MCF 10A (cell line): Measurements from ENCODE around the gene CERS1. TPM values are rescaled to one million over a fixed set of nuclear protein-coding genes. Genes with fewer than 3 reads are reported as not detected.

ENCODE experiments used
- BruUV-seq: library from RNA; stranded (reverse); fragments of 400-500 nt; replicated peaks from 2 replicates; lab custom pipeline; 2021; lab: Mats Ljungman, UMichigan
- CTCF ChIA-PET: fragments of 300-600 bp; sonication (Branson Sonifier 250); formaldehyde crosslinking; extraction: SDS; loops from one replicate; lab custom pipeline; 2021; ENCODE audit warnings: antibody characterized with exemption, inconsistent platforms; lab: Yijun Ruan, JAX
- POLR2A ChIA-PET: fragments of 300-600, 350-650 bp; sonication (Branson Sonifier 250); formaldehyde crosslinking; extraction: SDS; loops from one replicate; lab custom pipeline; 2020; ENCODE audit warnings: antibody characterized with exemption, inconsistent platforms; lab: Yijun Ruan, JAX
- DNase-seq: peaks from one replicate; pipeline ENCODE4 v3.0.0-alpha.2; 2018; ENCODE audit not compliant: unreplicated experiment
- H3K27ac Mint-ChIP-seq: one replicate; pipeline ENCODE4 v1.8.0; 2022; ENCODE audit warnings: mild to moderate bottlenecking, low read depth, mixed read lengths; ENCODE audit not compliant: unreplicated experiment
- H3K27me3 Mint-ChIP-seq: one replicate; pipeline ENCODE4 v1.8.0; 2022; ENCODE audit warnings: mixed read lengths; ENCODE audit not compliant: insufficient read depth, unreplicated experiment
- H3K36me3 Mint-ChIP-seq: one replicate; pipeline ENCODE4 v1.8.0; 2022; ENCODE audit warnings: mild to moderate bottlenecking, moderate library complexity, mixed read lengths; ENCODE audit not compliant: insufficient read depth, unreplicated experiment
- H3K4me1 Mint-ChIP-seq: one replicate; pipeline ENCODE4 v1.8.0; 2022; ENCODE audit warnings: mixed read lengths; ENCODE audit not compliant: insufficient read depth, unreplicated experiment
- H3K4me3 Mint-ChIP-seq: one replicate; pipeline ENCODE4 v1.8.0; 2022; ENCODE audit warnings: mild to moderate bottlenecking, moderate library complexity, mixed read lengths; ENCODE audit not compliant: unreplicated experiment
- H3K9me3 Mint-ChIP-seq: one replicate; pipeline ENCODE4 v1.8.0; 2022; ENCODE audit warnings: mixed read lengths; ENCODE audit not compliant: unreplicated experiment
- intact Hi-C: fragments of 100-400 bp; cut with micrococcal nuclease; formaldehyde crosslinking; loops from 2 replicates; pipeline ENCODE4 v1.14.1; 2022
- total RNA-seq: library from RNA; stranded (reverse); gene quantifications from 2 replicates; pipeline ENCODE4 v1.2.3, GENCODE V29; 2022
- TF ChIP-seq, protein P1 (sequence below): fragments of 200-600 bp; IDR thresholded peaks from one replicate; pipeline ENCODE4 v1.8.0; 2022; ENCODE audit warnings: antibody characterized with exemption, mild to moderate bottlenecking; ENCODE audit not compliant: unreplicated experiment

Gene CERS1
- total RNA-seq, 1 experiment from 2014 or later = not detected

- Mint-ChIP-seq H3K27ac (no peak overlapping the region), H3K36me3 (peaks cover 59% of the 10 kb centered on the region), H3K9me3 (no peaks in the 10 kb centered on the region), H3K4me3 (no peak overlapping the region), H3K27me3 (no peaks in the 10 kb centered on the region), H3K4me1 (no peaks in the 10 kb centered on the region)
- ChIA-PET CTCF (interaction anchor here (1.1 to 1.4 kb wide), 2 partner anchors 8 to 55 kb away, joined by 3 to 5 read pairs; no protein-coding TSS in a partner anchor), POLR2A (interaction anchor here (1.9 kb wide), 1 partner anchor 13 kb away, joined by 6 read pairs; the partner anchor contains the start of genes COPE and DDX49)
- intact Hi-C loops = no loop called here
- DNase-seq = peak; percentile 39
- TF ChIP-seq, protein P1, sequence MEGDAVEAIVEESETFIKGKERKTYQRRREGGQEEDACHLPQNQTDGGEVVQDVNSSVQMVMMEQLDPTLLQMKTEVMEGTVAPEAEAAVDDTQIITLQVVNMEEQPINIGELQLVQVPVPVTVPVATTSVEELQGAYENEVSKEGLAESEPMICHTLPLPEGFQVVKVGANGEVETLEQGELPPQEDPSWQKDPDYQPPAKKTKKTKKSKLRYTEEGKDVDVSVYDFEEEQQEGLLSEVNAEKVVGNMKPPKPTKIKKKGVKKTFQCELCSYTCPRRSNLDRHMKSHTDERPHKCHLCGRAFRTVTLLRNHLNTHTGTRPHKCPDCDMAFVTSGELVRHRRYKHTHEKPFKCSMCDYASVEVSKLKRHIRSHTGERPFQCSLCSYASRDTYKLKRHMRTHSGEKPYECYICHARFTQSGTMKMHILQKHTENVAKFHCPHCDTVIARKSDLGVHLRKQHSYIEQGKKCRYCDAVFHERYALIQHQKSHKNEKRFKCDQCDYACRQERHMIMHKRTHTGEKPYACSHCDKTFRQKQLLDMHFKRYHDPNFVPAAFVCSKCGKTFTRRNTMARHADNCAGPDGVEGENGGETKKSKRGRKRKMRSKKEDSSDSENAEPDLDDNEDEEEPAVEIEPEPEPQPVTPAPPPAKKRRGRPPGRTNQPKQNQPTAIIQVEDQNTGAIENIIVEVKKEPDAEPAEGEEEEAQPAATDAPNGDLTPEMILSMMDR = no peak
- BruUV-seq = no TSS peak
These were observed 36.4 kb upstream of the CERS1 start for GRCh38 chr19:18932216-18932841.

- no peak for DNase-seq
- Mint-ChIP-seq H3K36me3 (peaks cover 59% of the 10 kb centered on the region), H3K4me3 (no peak overlapping the region), H3K27me3 (no peaks in the 10 kb centered on the region), H3K27ac (no peak overlapping the region), H3K9me3 (no peaks in the 10 kb centered on the region), H3K4me1 (no peaks in the 10 kb centered on the region)
- BruUV-seq = no TSS peak
- TF ChIP-seq, protein P1 = no peak
- intact Hi-C loops = no loop called here
- ChIA-PET CTCF (interaction anchor here (0.6 to 1.4 kb wide), 4 partner anchors 8 to 599 kb away, joined by 3 to 5 read pairs (median 3); no protein-coding TSS in a partner anchor), POLR2A (interaction anchor here (1.9 kb wide), 1 partner anchor 12 kb away, joined by 6 read pairs; the partner anchor contains the start of genes COPE and DDX49)
These were observed 35.6 kb upstream of the CERS1 start for GRCh38 chr19:18931316-18932162.

DNA sequence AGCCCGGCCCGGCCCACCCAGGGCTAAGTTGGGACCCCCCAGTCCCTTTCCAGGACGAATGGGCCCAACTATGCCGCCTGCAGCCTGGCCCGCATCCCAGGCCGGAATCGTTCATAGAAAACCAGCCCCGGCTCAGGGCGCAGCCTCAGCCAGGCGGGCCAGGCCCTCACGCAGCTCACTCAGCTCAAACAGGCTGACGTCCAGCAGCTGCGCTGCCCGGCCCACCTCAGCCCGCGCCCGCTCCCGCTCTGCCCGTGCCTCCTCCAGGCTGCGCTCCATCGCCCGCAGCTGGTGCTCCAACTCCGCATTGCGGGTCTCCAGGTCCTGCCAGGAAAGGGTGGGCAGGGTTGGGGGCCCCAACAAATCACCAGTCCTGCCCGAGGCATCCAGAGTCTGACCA is 33.4 kb upstream of the CERS1 start:
- intact Hi-C loops = no loop called here
- no peaks in the 10 kb centered on the region for H3K27me3 Mint-ChIP-seq
- no peak overlapping the region for H3K4me3 Mint-ChIP-seq
- ChIA-PET POLR2A (interaction anchor here (0.6 to 3.4 kb wide), 4 partner anchors 10 to 339 kb away, joined by 3 to 20 read pairs (median 5); partner anchors contain the start of genes COPE and DDX49), CTCF (interaction anchor here (2.4 kb wide), 1 partner anchor 58 kb away, joined by 6 read pairs; no protein-coding TSS in a partner anchor)
- H3K36me3 Mint-ChIP-seq = peaks cover 76% of the 10 kb centered on the region
- H3K4me1 Mint-ChIP-seq = no peaks in the 10 kb centered on the region
- H3K27ac Mint-ChIP-seq = no peak overlapping the region
- TF ChIP-seq, protein P1 = no peak
- BruUV-seq = no TSS peak
- no peaks in the 10 kb centered on the region for H3K9me3 Mint-ChIP-seq
- DNase-seq = no peak
